Natural killer cell (primary cell): Measurements from ENCODE around the gene EPHB1. TPM values are rescaled to one million over a fixed set of nuclear protein-coding genes. Genes with fewer than 3 reads are reported as not detected.

Source experiments
- ATAC-seq, 3 donors: fragments of 150-1000 bp in 2 of 3; fragments of 200-7000 bp in 1 of 3; cut with Tn5 transposase; 1 replicate in 1 of 3; 2 replicates in 2 of 3; pipeline ENCODE4 v1.10.0; 2021; ENCODE audit warnings: mild to moderate bottlenecking in 2 of 3, moderate library complexity in 2 of 3
- DNase-seq, 2 donors: peaks; one replicate each; pipeline versions ENCODE4 v3.0.0 to v3.0.0-alpha.2; 2013 to 2021; ENCODE audit warnings: mixed read lengths in 1 of 2
- H3K27ac ChIP-seq: one replicate; pipeline ENCODE4 v1.5.1; 2013; ENCODE audit warnings: mild to moderate bottlenecking, low read length
- H3K27me3 ChIP-seq: one replicate; pipeline ENCODE4 v1.6.1; 2013; ENCODE audit warnings: low read length; ENCODE audit not compliant: control insufficient read depth, insufficient read depth
- H3K36me3 ChIP-seq: one replicate; pipeline ENCODE4 v1.6.1; 2013; ENCODE audit warnings: low read length; ENCODE audit not compliant: control insufficient read depth, insufficient read depth
- H3K4me1 ChIP-seq: one replicate; pipeline ENCODE4 v1.6.1; 2013; ENCODE audit warnings: low read length; ENCODE audit not compliant: control insufficient read depth, insufficient read depth
- H3K4me3 ChIP-seq: one replicate; pipeline ENCODE4 v1.5.1; 2013; ENCODE audit warnings: low read length
- H3K9me3 ChIP-seq: one replicate; pipeline ENCODE4 v1.6.1; 2013; ENCODE audit warnings: low read length; ENCODE audit not compliant: control insufficient read depth, insufficient read depth
- H3K27ac Mint-ChIP-seq, 2 donors: one replicate each; pipeline ENCODE4 v1.8.0; 2022; ENCODE audit warnings: mild to moderate bottlenecking in 2 of 2, mixed read lengths in 2 of 2, moderate library complexity in 1 of 2
- H3K27me3 Mint-ChIP-seq, 2 donors: one replicate each; pipeline ENCODE4 v1.8.0; 2022; ENCODE audit warnings: low read depth in 2 of 2, mixed read lengths in 2 of 2
- H3K36me3 Mint-ChIP-seq: one replicate; pipeline ENCODE4 v1.8.0; 2022; ENCODE audit warnings: mixed read lengths
- H3K4me1 Mint-ChIP-seq, 2 donors: one replicate each; pipeline ENCODE4 v1.8.0; 2022; ENCODE audit warnings: mixed read lengths in 2 of 2
- H3K4me3 Mint-ChIP-seq: one replicate; pipeline ENCODE4 v1.8.0; 2022; ENCODE audit warnings: mild to moderate bottlenecking, moderate library complexity, mixed read lengths
- H3K9me3 Mint-ChIP-seq, 2 donors: one replicate each; pipeline ENCODE4 v1.8.0; 2022; ENCODE audit warnings: mixed read lengths in 2 of 2
- CTCF ChIP-seq: fragments of 200-600 bp; IDR thresholded peaks from one replicate; pipeline ENCODE4 v1.8.0; 2022; ENCODE audit warnings: antibody characterized with exemption
- WGBS: methylation state at CpG from one replicate; pipeline ENCODE4 v1.1.7; 2013; ENCODE audit warnings: missing lambda C conversion rate; ENCODE audit not compliant: insufficient coverage; 5-methylcytosine and 5-hydroxymethylcytosine counted together
- intact Hi-C: fragments of 100-400 bp; cut with micrococcal nuclease; formaldehyde crosslinking; loops from one replicate; pipeline ENCODE4 v1.14.2; 2022
- total RNA-seq, 4 donors: library from RNA; stranded (reverse); fragments of 120-200 nt in 1 of 4; gene quantifications; one replicate each; pipeline versions ENCODE4 v1.2.3 to v1.2.4, GENCODE V29; 2013 to 2022

The EPHB1 gene
- total RNA-seq, 3 donors from 2014 or later (not counting 1 experiment from before 2014, with no cell fraction given), result 0.60 TPM; not detected in 2

DNA sequence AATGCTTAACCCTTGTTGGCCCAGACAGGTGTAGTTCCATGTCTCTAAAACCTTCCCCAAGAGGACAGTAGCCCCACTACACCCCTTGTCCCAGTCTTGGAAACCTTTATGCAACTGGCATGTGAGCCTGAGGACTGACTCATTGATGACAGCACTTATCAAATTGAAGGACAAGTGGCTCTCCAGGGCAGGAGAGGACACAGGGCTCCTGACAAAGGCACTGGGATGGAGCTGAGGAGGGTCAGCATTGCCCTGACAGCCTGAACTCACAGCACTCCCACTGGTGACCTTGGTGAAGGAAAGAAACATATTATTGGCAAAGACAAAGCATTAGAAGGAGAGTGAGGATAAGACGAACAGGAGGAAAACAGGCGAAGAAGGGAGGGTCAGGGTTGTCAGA lies 139.9 kb downstream of the EPHB1 start:
- 89% methylated on average over 2 of the region's 2 CpGs for WGBS
- Histone ChIP-seq H3K9me3 (no peaks in the 10 kb centered on the region), H3K27me3 (no peaks in the 10 kb centered on the region), H3K36me3 (no peaks in the 10 kb centered on the region), H3K27ac (no peak overlapping the region), H3K4me3 (no peak overlapping the region), H3K4me1 (no peaks in the 10 kb centered on the region)
- Mint-ChIP-seq H3K9me3 (no peaks in the 10 kb centered on the region), H3K36me3 (no peaks in the 10 kb centered on the region), H3K27me3 (no peaks in the 10 kb centered on the region), H3K4me1 (no peaks in the 10 kb centered on the region), H3K4me3 (no peak overlapping the region), H3K27ac (no peak overlapping the region)
- TF ChIP-seq CTCF, result no peak
- DNase-seq, result no peak
- intact Hi-C loops, result no loop called here
- ATAC-seq, result no peak

DNA sequence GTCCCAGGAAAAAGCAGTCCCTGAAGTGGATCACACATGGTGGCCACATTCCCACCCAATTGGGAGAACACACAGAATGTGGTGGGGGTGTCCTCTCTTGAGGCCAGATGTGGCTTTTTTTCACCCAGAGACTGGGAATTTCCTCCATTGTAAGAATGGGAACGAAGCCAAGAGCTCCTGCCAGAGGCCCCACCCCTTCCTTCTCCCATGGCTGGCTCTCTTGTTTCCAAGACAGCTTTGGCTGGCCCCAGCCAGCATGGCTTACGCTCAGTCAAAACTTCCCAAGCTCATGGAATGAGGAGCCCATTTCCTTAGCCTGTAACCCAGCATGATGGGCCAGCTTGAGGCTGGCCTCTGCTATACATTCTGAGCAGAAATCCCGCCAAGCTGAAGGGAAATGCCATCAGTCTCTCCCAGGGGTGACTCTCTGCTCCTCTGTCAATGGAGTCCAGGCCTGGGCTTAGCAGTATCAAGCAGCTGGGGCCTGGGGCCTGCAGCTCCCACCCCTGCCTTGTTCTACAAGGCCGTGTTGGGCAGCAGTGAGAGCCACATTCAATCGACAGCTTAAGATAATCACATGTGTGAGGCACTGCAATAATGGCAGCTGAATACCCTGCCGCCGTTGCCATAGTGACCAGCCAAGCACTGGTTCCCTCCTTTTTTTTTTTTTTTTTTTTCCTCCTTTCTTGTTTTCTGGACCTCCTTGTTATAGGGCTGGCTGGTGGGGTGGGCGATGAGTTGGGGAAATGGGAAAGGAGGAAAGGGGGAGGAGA lies 142.4 kb downstream of the EPHB1 start:
- H3K9me3 Mint-ChIP-seq, result peaks cover 0 to 4% of the 10 kb centered on the region in 2 donors
- no peak for DNase-seq

GRCh38 chr3:134938029-134938525 lies 143.0 kb downstream of the EPHB1 start:
- no peaks in the 10 kb centered on the region for H3K4me1 Mint-ChIP-seq
- no peak for DNase-seq
- H3K36me3 Mint-ChIP-seq, result no peaks in the 10 kb centered on the region
- H3K4me1 ChIP-seq, result no peaks in the 10 kb centered on the region
- intact Hi-C loops, result no loop called here
- no peak overlapping the region for H3K27ac ChIP-seq
- no peak for ATAC-seq
- no peak overlapping the region for H3K4me3 Mint-ChIP-seq
- H3K27ac Mint-ChIP-seq, result no peak overlapping the region
- no peaks in the 10 kb centered on the region for H3K27me3 ChIP-seq
- H3K9me3 Mint-ChIP-seq, result peaks cover 0 to 4% of the 10 kb centered on the region in 2 donors
- no peaks in the 10 kb centered on the region for H3K36me3 ChIP-seq
- H3K9me3 ChIP-seq, result no peaks in the 10 kb centered on the region
- H3K27me3 Mint-ChIP-seq, result no peaks in the 10 kb centered on the region
- WGBS, result 95% methylated on average over 5 of the region's 5 CpGs
- no peak overlapping the region for H3K4me3 ChIP-seq
- TF ChIP-seq CTCF, result no peak

More for the DNA sequence above, 142.4 kb downstream of the EPHB1 start:
- no peak for TF ChIP-seq CTCF
- intact Hi-C loops, result no loop called here
- Mint-ChIP-seq H3K4me1 (no peaks in the 10 kb centered on the region), H3K4me3 (no peak overlapping the region), H3K27ac (no peak overlapping the region), H3K27me3 (no peaks in the 10 kb centered on the region), H3K36me3 (no peaks in the 10 kb centered on the region)
- Histone ChIP-seq H3K36me3 (no peaks in the 10 kb centered on the region), H3K27me3 (no peaks in the 10 kb centered on the region), H3K9me3 (no peaks in the 10 kb centered on the region), H3K4me3 (no peak overlapping the region), H3K27ac (no peak overlapping the region), H3K4me1 (no peaks in the 10 kb centered on the region)
- 84% methylated on average over 7 of the region's 8 CpGs for WGBS
- ATAC-seq, result no peak
